ENCODE results near the gene DQX1.
A peak's percentile ranks its signal among the peaks of the same experiment; 100 is the strongest.

GRCh38 chr2:74472086-74472944 lies 53.7 kb downstream of the DQX1 start, which contains the start of gene MRPL53:
- TF ChIP-seq SMC3 (conservative IDR thresholded peaks at IDR 0.05; ENCODE audit: poor library complexity) (peak; percentile 41), EZH2 (IDR thresholded peaks at IDR 0.05; ENCODE audit: borderline replicate concordance, insufficient read depth, low read length, poor library complexity, severe bottlenecking) (no peak)
- TF ChIP-seq, protein P1, sequence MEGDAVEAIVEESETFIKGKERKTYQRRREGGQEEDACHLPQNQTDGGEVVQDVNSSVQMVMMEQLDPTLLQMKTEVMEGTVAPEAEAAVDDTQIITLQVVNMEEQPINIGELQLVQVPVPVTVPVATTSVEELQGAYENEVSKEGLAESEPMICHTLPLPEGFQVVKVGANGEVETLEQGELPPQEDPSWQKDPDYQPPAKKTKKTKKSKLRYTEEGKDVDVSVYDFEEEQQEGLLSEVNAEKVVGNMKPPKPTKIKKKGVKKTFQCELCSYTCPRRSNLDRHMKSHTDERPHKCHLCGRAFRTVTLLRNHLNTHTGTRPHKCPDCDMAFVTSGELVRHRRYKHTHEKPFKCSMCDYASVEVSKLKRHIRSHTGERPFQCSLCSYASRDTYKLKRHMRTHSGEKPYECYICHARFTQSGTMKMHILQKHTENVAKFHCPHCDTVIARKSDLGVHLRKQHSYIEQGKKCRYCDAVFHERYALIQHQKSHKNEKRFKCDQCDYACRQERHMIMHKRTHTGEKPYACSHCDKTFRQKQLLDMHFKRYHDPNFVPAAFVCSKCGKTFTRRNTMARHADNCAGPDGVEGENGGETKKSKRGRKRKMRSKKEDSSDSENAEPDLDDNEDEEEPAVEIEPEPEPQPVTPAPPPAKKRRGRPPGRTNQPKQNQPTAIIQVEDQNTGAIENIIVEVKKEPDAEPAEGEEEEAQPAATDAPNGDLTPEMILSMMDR (IDR thresholded peaks at IDR 0.05; ENCODE audit: poor library complexity, severe bottlenecking): peak; percentile 26
